ENCODE results near the gene TMEM150C. TPM values are rescaled to one million over a fixed set of nuclear protein-coding genes. Genes with fewer than 3 reads are reported as not detected.

Gene TMEM150C
- total and polyA plus RNA-seq, 2 of the 8 experiments (the other 6 are each of a cell fraction or from before 2014, with no cell fraction given): 1.5 to 1.7 TPM

DNA sequence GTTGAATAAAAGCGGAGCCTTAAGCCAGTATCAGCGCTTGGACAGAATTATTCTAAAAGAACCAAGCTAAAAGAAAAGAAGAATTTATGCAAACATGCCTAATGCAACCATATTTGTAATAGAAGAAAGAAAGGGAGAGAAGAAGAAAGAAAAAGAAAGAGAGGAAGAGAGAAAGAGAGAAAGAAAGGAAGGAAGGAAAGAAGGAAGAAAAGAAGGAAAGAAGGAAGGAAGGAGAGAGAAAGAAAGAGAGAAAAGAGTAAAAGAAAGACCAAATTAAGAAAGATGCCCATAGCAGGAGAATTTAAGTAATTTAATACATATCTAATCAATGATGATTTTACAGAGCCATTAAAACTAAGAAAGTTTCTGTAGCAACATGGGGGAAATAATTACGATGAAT is 30.9 kb upstream of the TMEM150C start:
- H2AFZ ChIP-seq (ENCODE audit: low read length): no peak overlapping the region
- CTCF ChIA-PET (ENCODE audit: partially characterized antibody): interaction anchor here (0.8 to 3.2 kb wide), 4 partner anchors 14 to 146 kb away, joined by 3 to 23 read pairs (median 10); no protein-coding TSS in a partner anchor
- no peak overlapping the region for H3K14ac ChIP-seq (ENCODE audit: insufficient read length)
- H4K20me1 ChIP-seq (replicated peaks in 1 of 2; ENCODE audit: control insufficient read depth in 1 of 2, insufficient read depth in 2 of 2, low read length in 2 of 2): no peaks in the 10 kb centered on the region
- no peaks in the 10 kb centered on the region for H3K27me3 ChIP-seq (replicated peaks in 1 of 4; ENCODE audit: control insufficient read depth in 3 of 4, extremely low read depth in 1 of 4, insufficient read depth in 3 of 4, low read length in 3 of 4)
- no peaks in the 10 kb centered on the region for H3K9me3 ChIP-seq (ENCODE audit: insufficient read depth in 2 of 2, low read depth in 1 of 2, low read length in 1 of 2)
- no peak overlapping the region for H3K18ac ChIP-seq (ENCODE audit: extremely low read depth, low read length)
- no peak overlapping the region for H3K4ac ChIP-seq (replicated peaks; ENCODE audit: insufficient read length, low read depth, low read length)
- no peak overlapping the region for H4K8ac ChIP-seq (ENCODE audit: extremely low read depth, insufficient read depth, low read length)
- H3K4me2 ChIP-seq (ENCODE audit: insufficient read depth in 1 of 2, low read depth in 2 of 2, low read length in 2 of 2): no peak overlapping the region
- no peak overlapping the region for H2BK20ac ChIP-seq (ENCODE audit: low read length)
- no peak overlapping the region for H2BK15ac ChIP-seq (ENCODE audit: low read length)
- no peak overlapping the region for H4K91ac ChIP-seq (replicated peaks; ENCODE audit: insufficient read length, low read length)
- no peaks in the 10 kb centered on the region for H3K23me2 ChIP-seq (ENCODE audit: low read depth, low read length)
- DNase-seq (ENCODE audit: low read depth in 1 of 2, low spot score in 2 of 2) (no peak), FAIRE-seq (no peak)
- POLR2A ChIA-PET (ENCODE audit: partially characterized antibody): interaction anchor here (0.7 kb wide), 1 partner anchor 10 kb away, joined by 3 read pairs; no protein-coding TSS in a partner anchor
- no peak overlapping the region for H3K4me3 ChIP-seq (ENCODE audit: extremely low read depth in 1 of 4, insufficient read depth in 2 of 4, low read depth in 3 of 4, low read length in 4 of 4)
- H2BK120ac ChIP-seq (replicated peaks; ENCODE audit: low read depth, low read length): no peak overlapping the region
- no peak overlapping the region for H3K27ac ChIP-seq (ENCODE audit: low read depth, low read length)
- H3K56ac ChIP-seq (replicated peaks; ENCODE audit: insufficient read length, low read depth, low read length): no peak overlapping the region
- no peak overlapping the region for H4K5ac ChIP-seq (ENCODE audit: insufficient read length, low read depth, low read length)
- H2AK5ac ChIP-seq (ENCODE audit: low read depth, low read length): no peak overlapping the region
- WGBS, 2 experiments (ENCODE audit: extremely low coverage in 1 of 2, insufficient coverage in 1 of 2, insufficient read length in 1 of 2, insufficient replicate concordance in 2 of 2, low coverage in 1 of 2, low lambda C conversion rate in 2 of 2, missing lambda C conversion rate in 1 of 2): 92% methylated on average over 3 of the region's 3 CpGs; no CpG with 5 or more reads in 1 of the 2 experiments
- H3K79me1 ChIP-seq (ENCODE audit: low read depth, low read length): no peaks in the 10 kb centered on the region
- H3K23ac ChIP-seq (ENCODE audit: insufficient read length): no peak overlapping the region
- no peak overlapping the region for H2BK12ac ChIP-seq (ENCODE audit: low read depth, low read length)
- peaks cover 0 to 11% (median 7%) of the 10 kb centered on the region in 4 experiments; a peak in 6 of 7 replicates for H3K4me1 ChIP-seq (replicated peaks in 1 of 4; ENCODE audit: control insufficient read depth in 3 of 4, insufficient read depth in 4 of 4, low read length in 3 of 4)
- H2BK5ac ChIP-seq (ENCODE audit: low read depth, low read length): no peak overlapping the region
- TF ChIP-seq SRF (IDR thresholded peaks at IDR 0.05; ENCODE audit: low read depth, low read length) (no peak), CTBP2 (IDR thresholded peaks at IDR 0.05; ENCODE audit: borderline replicate concordance, insufficient read depth, insufficient read length, low read length) (no peak), SP4 (IDR thresholded peaks at IDR 0.05; ENCODE audit: low read length) (no peak), SAP30 (IDR thresholded peaks at IDR 0.05; ENCODE audit: insufficient read depth, insufficient replicate concordance, low read length) (no peak), BRCA1 (IDR thresholded peaks at IDR 0.05; ENCODE audit: low read depth, low read length) (no peak), FOSL1 (IDR thresholded peaks at IDR 0.05; ENCODE audit: insufficient read depth, low read depth, low read length) (no peak), RNF2 (IDR thresholded peaks at IDR 0.05; ENCODE audit: borderline replicate concordance, low read depth, low read length, missing control alignments, poor library complexity, severe bottlenecking) (no peak)
- no peaks in the 10 kb centered on the region for H3K79me2 ChIP-seq (ENCODE audit: control insufficient read depth in 1 of 2, insufficient read depth in 2 of 2, low read length in 2 of 2)
- H3K36me3 ChIP-seq (ENCODE audit: control insufficient read depth in 2 of 4, insufficient read depth in 4 of 4, low read length in 3 of 4): no peaks in the 10 kb centered on the region
- H3K9ac ChIP-seq (replicated peaks in 1 of 4; ENCODE audit: extremely low read depth in 1 of 4, low read depth in 3 of 4, low read length in 3 of 4): no peak overlapping the region

Data from H1 (cell line).